ENCODE results near the gene WNK2.

The WNK2 gene

GRCh38 chr9:93308158-93308602 lies 124.2 kb downstream of the WNK2 start:
- H3K4me3 ChIP-seq (ENCODE audit: low read length), result no peak overlapping the region

GRCh38 chr9:93308676-93309075 lies 124.7 kb downstream of the WNK2 start:
- Histone ChIP-seq H3K9me3 (replicated peaks; ENCODE audit: low read length) (no peaks in the 10 kb centered on the region), H3K27me3 (ENCODE audit: control insufficient read depth, insufficient read depth, low read length) (peaks cover 47% of the 10 kb centered on the region), H3K4me2 (ENCODE audit: low read length) (no peak overlapping the region), H3K9ac (ENCODE audit: low read depth, low read length) (no peak overlapping the region), H3K4me3 (ENCODE audit: low read length) (no peak overlapping the region), H3K36me3 (ENCODE audit: insufficient read depth, low read length) (no peaks in the 10 kb centered on the region), H3K4me1 (ENCODE audit: control insufficient read depth, insufficient read depth, low read length) (peaks cover 11% of the 10 kb centered on the region)

More at GRCh38 chr9:93308158-93308602, 124.2 kb downstream of the WNK2 start:
- Histone ChIP-seq H3K4me2 (ENCODE audit: low read length) (no peak overlapping the region), H3K27me3 (ENCODE audit: control insufficient read depth, insufficient read depth, low read length) (peaks cover 47% of the 10 kb centered on the region), H3K9me3 (replicated peaks; ENCODE audit: low read length) (no peaks in the 10 kb centered on the region), H3K36me3 (ENCODE audit: insufficient read depth, low read length) (no peaks in the 10 kb centered on the region), H3K4me1 (ENCODE audit: control insufficient read depth, insufficient read depth, low read length) (peaks cover 11% of the 10 kb centered on the region), H3K9ac (ENCODE audit: low read depth, low read length) (no peak overlapping the region)

- H3K4me2 ChIP-seq (ENCODE audit: low read length), result no peak overlapping the region
- no peaks in the 10 kb centered on the region for H3K9me3 ChIP-seq (replicated peaks; ENCODE audit: low read length)
- H3K4me3 ChIP-seq (ENCODE audit: low read length), result no peak overlapping the region
- no peak overlapping the region for H3K9ac ChIP-seq (ENCODE audit: low read depth, low read length)
- H3K27me3 ChIP-seq (ENCODE audit: control insufficient read depth, insufficient read depth, low read length), result peaks cover 49% of the 10 kb centered on the region
- no peaks in the 10 kb centered on the region for H3K36me3 ChIP-seq (ENCODE audit: insufficient read depth, low read length)
- H3K4me1 ChIP-seq (ENCODE audit: control insufficient read depth, insufficient read depth, low read length), result peaks cover 11% of the 10 kb centered on the region
Measured at GRCh38 chr9:93309889-93310425, 126.0 kb downstream of the WNK2 start.

- Histone ChIP-seq H3K36me3 (ENCODE audit: insufficient read depth, low read length) (no peaks in the 10 kb centered on the region), H3K9me3 (replicated peaks; ENCODE audit: low read length) (no peaks in the 10 kb centered on the region), H3K9ac (ENCODE audit: low read depth, low read length) (no peak overlapping the region), H3K4me2 (ENCODE audit: low read length) (no peak overlapping the region), H3K27me3 (ENCODE audit: control insufficient read depth, insufficient read depth, low read length) (peaks cover 20% of the 10 kb centered on the region), H3K4me1 (ENCODE audit: control insufficient read depth, insufficient read depth, low read length) (peaks cover 2% of the 10 kb centered on the region), H3K4me3 (ENCODE audit: low read length) (no peak overlapping the region)
Measured at GRCh38 chr9:93315118-93315517, 131.2 kb downstream of the WNK2 start.

GRCh38 chr9:93315960-93316359 lies 132.0 kb downstream of the WNK2 start:
- Histone ChIP-seq H3K36me3 (ENCODE audit: insufficient read depth, low read length) (no peaks in the 10 kb centered on the region), H3K9me3 (replicated peaks; ENCODE audit: low read length) (no peaks in the 10 kb centered on the region), H3K4me3 (ENCODE audit: low read length) (no peak overlapping the region), H3K27me3 (ENCODE audit: control insufficient read depth, insufficient read depth, low read length) (peaks cover 13% of the 10 kb centered on the region), H3K4me1 (ENCODE audit: control insufficient read depth, insufficient read depth, low read length) (peaks cover 2% of the 10 kb centered on the region), H3K4me2 (ENCODE audit: low read length) (no peak overlapping the region), H3K9ac (ENCODE audit: low read depth, low read length) (no peak overlapping the region)

GRCh38 chr9:93316726-93317494 lies 133.0 kb downstream of the WNK2 start:
- Histone ChIP-seq H3K4me1 (ENCODE audit: control insufficient read depth, insufficient read depth, low read length) (peaks cover 2% of the 10 kb centered on the region), H3K36me3 (ENCODE audit: insufficient read depth, low read length) (no peaks in the 10 kb centered on the region), H3K9ac (ENCODE audit: low read depth, low read length) (no peak overlapping the region), H3K4me2 (ENCODE audit: low read length) (no peak overlapping the region), H3K27me3 (ENCODE audit: control insufficient read depth, insufficient read depth, low read length) (peaks cover 11% of the 10 kb centered on the region), H3K9me3 (replicated peaks; ENCODE audit: low read length) (no peaks in the 10 kb centered on the region), H3K4me3 (ENCODE audit: low read length) (no peak overlapping the region)

GRCh38 chr9:93317495-93318094 lies 133.7 kb downstream of the WNK2 start:
- H3K4me1 ChIP-seq (ENCODE audit: control insufficient read depth, insufficient read depth, low read length), result peaks cover 2% of the 10 kb centered on the region
- H3K9me3 ChIP-seq (replicated peaks; ENCODE audit: low read length), result no peaks in the 10 kb centered on the region

GRCh38 chr9:93318480-93318879 lies 134.5 kb downstream of the WNK2 start:
- Histone ChIP-seq H3K36me3 (ENCODE audit: insufficient read depth, low read length) (no peaks in the 10 kb centered on the region), H3K4me3 (ENCODE audit: low read length) (no peak overlapping the region), H3K9ac (ENCODE audit: low read depth, low read length) (no peak overlapping the region), H3K4me2 (ENCODE audit: low read length) (no peak overlapping the region), H3K27me3 (ENCODE audit: control insufficient read depth, insufficient read depth, low read length) (peaks cover 11% of the 10 kb centered on the region), H3K9me3 (replicated peaks; ENCODE audit: low read length) (no peaks in the 10 kb centered on the region), H3K4me1 (ENCODE audit: control insufficient read depth, insufficient read depth, low read length) (no peaks in the 10 kb centered on the region)

More at GRCh38 chr9:93317495-93318094, 133.7 kb downstream of the WNK2 start:
- no peaks in the 10 kb centered on the region for H3K36me3 ChIP-seq (ENCODE audit: insufficient read depth, low read length)
- H3K9ac ChIP-seq (ENCODE audit: low read depth, low read length), result no peak overlapping the region
- no peak overlapping the region for H3K4me2 ChIP-seq (ENCODE audit: low read length)
- H3K4me3 ChIP-seq (ENCODE audit: low read length), result no peak overlapping the region
- H3K27me3 ChIP-seq (ENCODE audit: control insufficient read depth, insufficient read depth, low read length), result peaks cover 11% of the 10 kb centered on the region

- Histone ChIP-seq H3K4me2 (ENCODE audit: low read length) (no peak overlapping the region), H3K27me3 (ENCODE audit: control insufficient read depth, insufficient read depth, low read length) (peaks cover 11% of the 10 kb centered on the region), H3K36me3 (ENCODE audit: insufficient read depth, low read length) (no peaks in the 10 kb centered on the region), H3K9ac (ENCODE audit: low read depth, low read length) (no peak overlapping the region), H3K4me1 (ENCODE audit: control insufficient read depth, insufficient read depth, low read length) (no peaks in the 10 kb centered on the region), H3K4me3 (ENCODE audit: low read length) (no peak overlapping the region), H3K9me3 (replicated peaks; ENCODE audit: low read length) (no peaks in the 10 kb centered on the region)
Measured at GRCh38 chr9:93319301-93319991, 135.5 kb downstream of the WNK2 start.

GRCh38 chr9:93319992-93320500 lies 136.1 kb downstream of the WNK2 start:
- Histone ChIP-seq H3K4me1 (ENCODE audit: control insufficient read depth, insufficient read depth, low read length) (no peaks in the 10 kb centered on the region), H3K9ac (ENCODE audit: low read depth, low read length) (no peak overlapping the region), H3K27me3 (ENCODE audit: control insufficient read depth, insufficient read depth, low read length) (peaks cover 8% of the 10 kb centered on the region), H3K36me3 (ENCODE audit: insufficient read depth, low read length) (no peaks in the 10 kb centered on the region), H3K9me3 (replicated peaks; ENCODE audit: low read length) (no peaks in the 10 kb centered on the region), H3K4me3 (ENCODE audit: low read length) (no peak overlapping the region), H3K4me2 (ENCODE audit: low read length) (no peak overlapping the region)

- no peaks in the 10 kb centered on the region for H3K36me3 ChIP-seq (ENCODE audit: insufficient read depth, low read length)
- no peak overlapping the region for H3K4me3 ChIP-seq (ENCODE audit: low read length)
- H3K4me2 ChIP-seq (ENCODE audit: low read length), result no peak overlapping the region
- no peaks in the 10 kb centered on the region for H3K4me1 ChIP-seq (ENCODE audit: control insufficient read depth, insufficient read depth, low read length)
- no peaks in the 10 kb centered on the region for H3K9me3 ChIP-seq (replicated peaks; ENCODE audit: low read length)
- peaks cover 4% of the 10 kb centered on the region for H3K27me3 ChIP-seq (ENCODE audit: control insufficient read depth, insufficient read depth, low read length)
- no peak overlapping the region for H3K9ac ChIP-seq (ENCODE audit: low read depth, low read length)
Measured at GRCh38 chr9:93320591-93321219, 136.8 kb downstream of the WNK2 start.

Measured in skeletal muscle satellite cell (primary cell).